Dedifferentiated amniotic fluid mesenchymal stem cell (primary cell): Measurements from ENCODE around the gene GJD4.

Source experiments
- DNase-seq: peaks from one replicate; pipeline ENCODE4 v3.0.0-alpha.2; 2016; ENCODE audit errors: extremely low spot score

Gene GJD4

DNA sequence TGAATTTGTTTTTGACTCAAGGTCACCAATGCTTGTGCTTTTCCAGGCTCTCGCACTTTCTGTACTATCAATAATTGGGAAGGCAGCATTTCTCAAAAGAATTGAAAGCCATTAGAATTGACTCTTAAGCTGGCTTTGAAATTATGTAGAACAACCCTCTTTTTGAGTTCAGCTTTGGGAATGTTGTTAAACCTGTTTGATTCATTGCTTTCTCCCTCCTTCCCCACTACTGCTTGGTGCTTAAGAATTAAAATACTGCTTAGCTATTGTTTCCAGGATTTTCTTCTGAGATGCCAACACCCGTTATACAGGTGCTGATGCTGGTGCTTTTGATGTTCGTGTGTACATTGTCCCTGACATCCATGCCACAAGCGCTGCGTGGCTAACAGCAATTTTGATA lies 52.5 kb downstream of the GJD4 start:
- no peak for DNase-seq
